GM21619 (cell line): ENCODE data around the gene ZNF575.
A peak's percentile ranks its signal among the peaks of the same experiment; 100 is the strongest.

Experiments
- ATAC-seq: cut with Tn5 transposase; IDR thresholded peaks from one replicate; pipeline ENCODE4 v1.9.1; 2021; ENCODE audit not compliant: unreplicated experiment

The ZNF575 gene

DNA sequence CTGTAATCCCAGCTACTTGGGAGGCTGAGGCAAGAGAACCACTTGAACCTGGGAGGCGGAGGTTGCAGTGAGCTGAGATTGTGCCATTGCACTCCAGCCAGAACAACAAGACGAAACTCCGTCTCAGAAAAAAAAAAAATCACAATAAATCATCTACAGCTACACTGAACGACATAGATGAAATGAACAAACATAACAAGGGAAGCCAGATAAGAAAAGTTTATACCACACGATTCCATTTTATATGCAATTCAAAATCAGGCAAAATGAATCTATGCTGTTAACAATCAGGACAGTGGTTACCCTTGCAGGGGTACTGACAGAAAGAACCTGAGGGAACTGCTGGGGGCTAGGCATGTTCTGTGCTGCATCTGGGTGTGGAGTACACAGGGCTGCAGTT lies 36.7 kb downstream of the ZNF575 start:
- no peak for ATAC-seq

DNA sequence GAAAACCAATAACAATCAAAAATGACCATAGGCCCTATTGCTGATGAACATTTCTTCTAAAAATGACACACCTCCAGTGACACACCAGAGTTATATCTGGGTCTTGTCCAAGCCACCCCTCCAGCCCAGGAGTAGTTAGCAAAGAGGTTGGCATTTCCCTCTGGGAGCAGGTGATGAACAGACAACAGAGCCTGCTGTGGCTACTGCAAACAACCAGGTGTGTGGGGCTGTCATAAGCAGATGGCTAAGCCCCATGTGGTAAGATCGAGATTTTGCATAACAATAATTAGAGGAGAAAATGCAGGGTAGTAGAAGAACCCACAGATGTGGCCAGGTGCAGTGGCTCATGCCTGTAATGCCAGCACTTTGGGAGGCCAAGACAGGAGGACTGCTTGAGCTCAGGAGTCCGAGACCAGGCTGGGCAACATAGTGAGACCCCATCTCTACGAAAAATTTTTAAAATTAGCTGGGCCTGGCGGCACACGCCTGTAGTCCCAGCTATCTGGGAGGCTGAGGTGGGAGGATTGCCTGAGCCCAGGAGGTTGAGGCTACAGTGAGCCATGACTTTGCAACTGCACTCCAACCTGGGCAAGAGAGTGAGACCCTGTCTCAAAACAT lies 37.3 kb downstream of the ZNF575 start:
- no peak for ATAC-seq

DNA sequence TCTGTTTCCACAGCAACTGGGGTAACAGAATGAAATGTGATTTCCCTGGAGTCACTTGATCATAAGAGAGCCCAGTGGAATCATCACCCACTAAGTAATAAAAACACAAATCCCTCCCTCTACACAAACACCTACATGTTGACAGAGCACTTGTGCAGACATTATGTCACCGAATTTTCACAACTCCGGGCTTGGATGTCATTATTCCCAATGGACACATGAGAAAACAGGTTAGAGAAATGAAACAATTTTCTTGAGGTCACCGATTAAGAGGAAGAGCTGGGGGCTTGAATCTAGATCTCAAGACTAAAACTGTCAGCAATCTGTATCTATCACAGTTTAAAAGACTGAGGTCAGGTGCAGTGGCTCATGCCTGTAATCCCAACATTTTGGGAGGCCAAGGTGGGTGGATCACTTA lies 39.2 kb downstream of the ZNF575 start:
- no peak for ATAC-seq

DNA sequence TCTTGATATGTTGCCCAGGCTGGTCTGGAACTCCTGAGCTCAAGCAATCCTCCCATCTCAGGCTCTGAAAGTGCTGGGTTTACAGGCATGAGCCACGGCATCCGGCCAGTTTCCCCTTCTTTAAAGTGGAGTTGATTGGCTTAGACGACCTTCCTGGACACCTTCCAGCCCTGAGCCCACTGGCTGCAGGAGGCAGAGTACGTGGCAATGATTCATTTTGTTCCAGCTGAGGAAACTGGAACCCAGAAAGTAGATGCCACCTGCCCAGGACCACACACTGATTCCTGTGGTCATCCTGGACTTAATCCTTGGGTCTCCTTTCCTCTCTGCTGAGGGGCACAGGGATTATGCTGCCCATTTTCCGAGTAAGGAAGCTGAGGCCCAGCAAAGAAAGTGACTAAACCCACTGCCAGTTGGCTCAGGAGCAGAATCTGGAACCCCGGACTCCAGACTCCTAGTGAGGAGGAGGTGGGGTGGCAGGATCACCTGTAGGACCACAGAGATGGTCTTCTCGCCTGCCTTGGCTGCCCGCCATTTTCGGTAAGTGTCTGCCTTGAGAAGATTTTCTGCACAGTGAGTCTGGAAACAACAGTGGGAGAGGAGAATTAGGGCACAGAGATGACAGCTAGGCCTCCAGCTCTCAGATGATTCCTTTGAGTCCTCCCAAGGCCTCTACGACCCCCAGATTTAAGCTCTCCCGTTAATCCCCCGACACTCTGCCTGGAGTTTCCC lies 41.6 kb downstream of the ZNF575 start:
- ATAC-seq, result no peak

DNA sequence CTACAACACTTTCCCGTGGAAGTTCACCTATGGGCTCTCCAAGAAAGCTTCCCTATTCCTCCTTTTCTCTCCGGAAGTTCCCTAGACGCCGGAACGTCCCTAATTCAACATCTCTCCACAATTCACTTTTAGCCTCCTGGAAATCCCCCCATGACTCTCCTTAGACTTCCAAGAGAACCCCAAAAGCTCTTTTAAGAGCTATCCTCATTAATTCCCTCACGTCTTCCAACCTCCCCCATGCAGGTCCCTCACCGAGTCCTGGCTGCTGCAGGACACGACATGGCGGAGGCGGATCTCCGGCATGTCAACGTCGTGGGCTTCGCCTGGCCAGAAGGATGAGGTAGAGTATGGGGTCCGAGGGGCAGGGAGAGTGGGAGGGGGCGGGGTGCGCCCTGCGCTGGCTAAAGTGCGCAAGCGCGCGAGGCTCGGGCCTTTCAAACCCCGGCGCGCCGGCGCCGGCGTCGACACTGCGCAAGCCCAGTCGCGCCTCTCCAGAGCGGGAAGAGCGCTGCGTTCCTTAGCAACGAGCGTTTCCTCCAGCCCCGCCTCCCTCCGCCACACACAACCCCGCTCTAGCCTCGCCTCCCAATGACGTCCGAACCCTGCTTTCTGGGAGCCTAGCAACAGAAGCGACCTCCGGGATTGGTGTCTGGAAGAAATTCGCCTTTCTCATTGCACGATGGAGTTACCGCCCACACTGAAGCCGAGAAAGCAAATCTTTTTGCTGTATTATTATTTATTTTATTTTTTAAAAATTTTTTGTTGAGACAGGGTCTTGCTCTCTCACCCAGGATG lies 42.4 kb downstream of the ZNF575 start, which contains the start of the genes PINLYP and XRCC1:
TSS of gene PINLYP (plus strand) at position 646 of the 795 bp plus-strand sequence. CDS start 1,391 bp downstream, outside the sequence.
TSS of gene XRCC1 (minus strand) at position 372 of the 795 bp plus-strand sequence. CDS start at position 303, 69 bp downstream.
- peak; percentile 95 for ATAC-seq

DNA sequence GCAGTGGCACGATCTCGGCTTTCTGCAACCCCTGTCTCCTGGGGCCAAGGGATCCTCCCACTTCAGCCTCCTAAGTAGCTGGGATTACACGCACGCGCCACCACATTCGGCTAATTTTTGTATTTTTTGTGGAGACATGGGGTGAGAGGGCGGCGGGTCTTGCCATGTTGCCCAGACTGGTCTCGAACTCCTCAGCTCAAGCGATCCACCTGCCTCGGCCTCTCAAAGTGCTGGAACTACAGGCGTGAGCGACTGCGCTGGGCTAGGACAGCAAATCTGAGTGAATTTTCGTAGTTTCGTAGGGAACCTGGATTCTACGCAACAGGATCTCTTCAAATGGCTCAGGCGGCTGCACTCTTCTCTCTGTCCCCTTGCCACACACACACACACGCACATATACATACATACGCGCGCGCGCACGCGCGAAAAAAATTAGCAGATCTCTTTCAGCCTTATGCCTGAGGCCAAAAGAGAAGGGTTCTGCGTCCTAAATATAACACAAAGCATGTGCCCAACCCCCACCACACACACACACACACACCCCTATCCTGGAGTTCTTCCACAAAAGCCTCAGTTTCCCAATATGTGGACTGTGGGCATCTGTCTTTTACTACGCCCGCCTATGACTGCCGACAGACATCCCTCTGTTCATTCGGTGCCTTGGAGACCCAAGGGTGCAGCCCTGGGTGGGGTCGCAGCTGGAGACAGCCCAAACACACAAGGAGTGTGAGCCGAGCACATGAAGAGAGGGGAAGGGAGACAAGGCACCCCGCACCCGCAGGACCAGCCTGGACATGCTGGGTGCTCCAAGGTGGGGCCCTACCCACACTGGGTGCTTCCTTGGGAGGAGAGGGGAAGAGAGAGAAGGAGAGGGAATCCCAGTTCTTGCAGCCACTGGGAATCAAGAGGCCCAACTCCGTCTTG lies 43.2 kb downstream of the ZNF575 start:
- no peak for ATAC-seq

DNA sequence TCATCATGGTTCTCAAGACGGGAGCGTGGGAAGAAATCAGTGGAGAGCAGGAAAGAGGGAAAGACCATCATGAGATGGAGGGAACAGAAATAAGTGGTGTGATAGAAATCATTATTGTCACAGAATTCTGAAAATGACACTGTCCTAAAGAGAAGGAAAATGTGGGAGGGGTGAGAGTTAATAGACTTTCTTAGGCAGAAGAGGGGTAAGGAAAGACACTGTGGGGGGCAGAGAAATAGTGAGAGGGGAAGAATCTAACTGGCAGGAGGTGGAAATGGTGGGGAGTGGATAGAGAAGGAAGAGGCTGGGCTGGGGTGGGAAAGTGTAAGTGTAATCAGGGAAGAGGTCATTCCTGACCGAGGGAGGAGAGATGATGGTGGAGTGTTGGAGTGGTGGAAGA lies 45.8 kb downstream of the ZNF575 start:
- no peak for ATAC-seq

DNA sequence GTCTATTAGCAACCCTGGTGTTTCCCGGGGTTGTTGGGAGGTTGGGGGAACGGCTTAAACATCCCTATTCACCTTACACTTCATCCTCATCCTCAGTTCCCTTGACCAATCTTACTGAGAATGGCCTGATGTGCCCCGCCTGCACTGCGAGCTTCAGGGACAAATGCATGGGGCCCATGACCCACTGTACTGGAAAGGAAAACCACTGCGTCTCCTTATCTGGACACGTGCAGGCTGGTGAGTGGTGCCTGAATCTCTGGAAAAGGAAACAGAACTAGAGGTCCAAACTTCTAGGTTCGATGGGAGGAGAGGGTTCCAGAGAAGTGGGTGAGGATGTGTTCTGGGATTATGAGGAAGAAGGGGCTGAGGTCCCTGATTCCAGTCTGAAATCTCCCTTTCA lies 48.5 kb downstream of the ZNF575 start:
- ATAC-seq, result no peak

DNA sequence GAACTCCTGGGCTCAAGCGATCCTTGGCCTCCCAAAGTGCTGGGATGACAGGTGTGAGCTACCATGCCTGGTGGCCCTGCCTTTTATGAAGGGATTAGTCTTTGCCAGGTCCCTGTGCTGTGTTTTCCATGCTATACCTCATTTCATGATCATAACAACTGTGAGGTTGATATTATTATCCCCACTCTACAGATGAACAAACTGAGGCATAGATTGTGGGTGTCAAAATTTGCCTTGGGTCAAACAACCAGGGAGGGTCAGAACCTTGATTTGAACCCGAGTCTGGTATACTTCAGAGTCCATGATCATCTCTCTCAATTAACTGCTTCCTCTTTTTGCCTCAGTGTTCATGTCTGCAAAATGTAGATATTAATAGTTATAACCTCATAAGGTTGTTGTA lies 49.5 kb downstream of the ZNF575 start:
- ATAC-seq, result no peak

DNA sequence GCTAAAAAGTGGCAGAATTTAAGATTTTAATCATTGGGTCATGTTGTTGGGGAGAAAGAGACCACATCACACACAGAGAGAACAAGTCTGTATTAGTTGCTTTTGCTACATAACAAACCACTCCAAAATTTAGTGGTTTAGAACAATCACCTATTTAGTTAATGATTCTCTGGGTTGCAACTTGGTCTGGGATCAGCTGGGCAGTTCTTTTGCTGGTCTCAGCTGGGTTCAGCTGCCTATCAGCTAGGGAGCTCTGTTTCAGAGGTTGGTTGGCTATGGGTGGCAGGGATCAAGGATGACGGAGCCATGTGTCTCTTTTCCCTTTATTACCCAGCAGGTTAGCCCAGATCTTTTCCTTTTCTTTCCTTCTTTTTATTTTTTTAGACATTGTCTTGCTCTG lies 51.5 kb downstream of the ZNF575 start:
- no peak for ATAC-seq
